Osteoblast (primary cell): ENCODE data around the gene VWDE. TPM values are rescaled to one million over a fixed set of nuclear protein-coding genes. Genes with fewer than 3 reads are reported as not detected.

Source experiments
- DNase-seq: peaks from one replicate; pipeline ENCODE4 v3.0.0; 2011; ENCODE audit warnings: low spot score, mixed read lengths; ENCODE audit not compliant: insufficient read length; ENCODE audit errors: missing footprints
- H2AFZ ChIP-seq: 2 replicates; pipeline ENCODE4 v1.6.0; 2011; ENCODE audit warnings: mild to moderate bottlenecking, low read length
- H3K27ac ChIP-seq: 2 replicates; pipeline ENCODE4 v1.5.1; 2011; ENCODE audit warnings: mild to moderate bottlenecking, low read depth, low read length, moderate library complexity
- H3K27me3 ChIP-seq: 2 replicates; pipeline ENCODE4 v1.6.0; 2012; ENCODE audit warnings: mild to moderate bottlenecking, control low read depth, inconsistent platforms, low read length, moderate library complexity; ENCODE audit not compliant: insufficient read depth
- H3K36me3 ChIP-seq: 2 replicates; pipeline ENCODE4 v1.5.1; 2011; ENCODE audit warnings: mild to moderate bottlenecking, low read length, control low read depth, moderate library complexity; ENCODE audit not compliant: insufficient read depth
- H3K4me1 ChIP-seq: 2 replicates; pipeline ENCODE4 v1.5.1; 2011; ENCODE audit warnings: mild to moderate bottlenecking, low read length, control low read depth, moderate library complexity; ENCODE audit not compliant: insufficient read depth
- H3K4me2 ChIP-seq: 2 replicates; pipeline ENCODE4 v1.6.0; 2011; ENCODE audit warnings: mild to moderate bottlenecking, low read length; ENCODE audit not compliant: insufficient read depth
- H3K4me3 ChIP-seq: fragments of 200-600 bp; sonication (generic); 3 replicates; pipeline ENCODE4 v1.5.1; 2012; ENCODE audit warnings: mild to moderate bottlenecking, low read length, inconsistent platforms; ENCODE audit not compliant: insufficient read depth
- H3K79me2 ChIP-seq: 2 replicates; pipeline ENCODE4 v1.6.0; 2012; ENCODE audit warnings: mild to moderate bottlenecking, low read length, control low read depth, inconsistent platforms; ENCODE audit not compliant: insufficient read depth
- H3K9me3 ChIP-seq: 2 replicates; pipeline ENCODE4 v1.5.1; 2011; ENCODE audit warnings: low read depth, low read length, control low read depth
- H4K20me1 ChIP-seq: 2 replicates; pipeline ENCODE4 v1.6.0; 2012; ENCODE audit warnings: mild to moderate bottlenecking, low read length, control low read depth; ENCODE audit not compliant: insufficient read depth
- total RNA-seq: library from RNA; depleted of rRNA; stranded (reverse); fragments of >200 nt; gene quantifications from 2 replicates; pipeline ENCODE4 v1.2.3, GENCODE V29; 2012
- TF ChIP-seq, protein P1 (sequence below): IDR thresholded peaks from 2 replicates; pipeline ENCODE4 v1.5.1; 2011; ENCODE audit warnings: mild to moderate bottlenecking, low read depth, low read length, moderate library complexity; ENCODE audit errors: extremely low read depth

The VWDE gene
- total RNA-seq, 1 donor = under 0.01 TPM

DNA sequence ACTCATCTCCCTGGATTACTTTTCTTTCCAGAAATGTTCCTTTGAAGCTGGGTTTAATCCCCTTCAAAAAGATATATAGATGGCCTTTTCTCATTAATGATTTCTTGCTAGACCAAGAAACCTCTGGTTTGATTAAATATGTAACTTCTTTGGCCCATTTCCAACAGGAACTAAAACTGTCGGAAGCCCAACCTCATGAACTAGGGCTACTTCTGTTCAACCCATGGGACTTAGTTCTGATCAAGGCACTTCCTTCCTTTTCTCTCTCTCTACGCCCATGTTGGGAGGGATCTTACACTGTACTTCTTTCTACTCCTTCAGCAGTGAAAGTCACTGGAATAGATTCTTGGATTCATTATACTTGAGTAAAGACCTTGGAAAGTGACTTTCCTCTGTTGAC, 109.0 kb downstream of the VWDE start:
- no peak for DNase-seq
- H3K4me3 ChIP-seq = no peak overlapping the region
- H3K4me1 ChIP-seq = no peaks in the 10 kb centered on the region
- no peaks in the 10 kb centered on the region for H3K9me3 ChIP-seq
- no peaks in the 10 kb centered on the region for H3K79me2 ChIP-seq
- no peaks in the 10 kb centered on the region for H3K36me3 ChIP-seq
- H2AFZ ChIP-seq = no peak overlapping the region
- no peaks in the 10 kb centered on the region for H3K27me3 ChIP-seq
- TF ChIP-seq, protein P1, sequence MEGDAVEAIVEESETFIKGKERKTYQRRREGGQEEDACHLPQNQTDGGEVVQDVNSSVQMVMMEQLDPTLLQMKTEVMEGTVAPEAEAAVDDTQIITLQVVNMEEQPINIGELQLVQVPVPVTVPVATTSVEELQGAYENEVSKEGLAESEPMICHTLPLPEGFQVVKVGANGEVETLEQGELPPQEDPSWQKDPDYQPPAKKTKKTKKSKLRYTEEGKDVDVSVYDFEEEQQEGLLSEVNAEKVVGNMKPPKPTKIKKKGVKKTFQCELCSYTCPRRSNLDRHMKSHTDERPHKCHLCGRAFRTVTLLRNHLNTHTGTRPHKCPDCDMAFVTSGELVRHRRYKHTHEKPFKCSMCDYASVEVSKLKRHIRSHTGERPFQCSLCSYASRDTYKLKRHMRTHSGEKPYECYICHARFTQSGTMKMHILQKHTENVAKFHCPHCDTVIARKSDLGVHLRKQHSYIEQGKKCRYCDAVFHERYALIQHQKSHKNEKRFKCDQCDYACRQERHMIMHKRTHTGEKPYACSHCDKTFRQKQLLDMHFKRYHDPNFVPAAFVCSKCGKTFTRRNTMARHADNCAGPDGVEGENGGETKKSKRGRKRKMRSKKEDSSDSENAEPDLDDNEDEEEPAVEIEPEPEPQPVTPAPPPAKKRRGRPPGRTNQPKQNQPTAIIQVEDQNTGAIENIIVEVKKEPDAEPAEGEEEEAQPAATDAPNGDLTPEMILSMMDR = no peak
- H4K20me1 ChIP-seq = no peaks in the 10 kb centered on the region
- H3K4me2 ChIP-seq = no peak overlapping the region
- H3K27ac ChIP-seq = no peak overlapping the region

- TF ChIP-seq, protein P1 = peak; percentile 39
- no peaks in the 10 kb centered on the region for H3K79me2 ChIP-seq
- H2AFZ ChIP-seq = no peak overlapping the region
- H3K4me3 ChIP-seq = no peak overlapping the region
- no peaks in the 10 kb centered on the region for H4K20me1 ChIP-seq
- H3K36me3 ChIP-seq = no peaks in the 10 kb centered on the region
- no peaks in the 10 kb centered on the region for H3K9me3 ChIP-seq
- H3K4me2 ChIP-seq = no peak overlapping the region
- H3K4me1 ChIP-seq = no peaks in the 10 kb centered on the region
- H3K27me3 ChIP-seq = no peaks in the 10 kb centered on the region
- H3K27ac ChIP-seq = no peak overlapping the region
- DNase-seq = no peak
Measured at GRCh38 chr7:12291870-12292269, 111.8 kb downstream of the VWDE start.

- Histone ChIP-seq H3K4me2 (no peak overlapping the region), H3K9me3 (no peaks in the 10 kb centered on the region), H3K4me1 (no peaks in the 10 kb centered on the region), H3K4me3 (no peak overlapping the region), H3K27me3 (no peaks in the 10 kb centered on the region), H3K27ac (no peak overlapping the region), H2AFZ (no peak overlapping the region), H3K79me2 (no peaks in the 10 kb centered on the region), H3K36me3 (no peaks in the 10 kb centered on the region), H4K20me1 (no peaks in the 10 kb centered on the region)
- DNase-seq = no peak
- TF ChIP-seq, protein P1 = no peak
Measured at GRCh38 chr7:12290761-12291160, 112.9 kb downstream of the VWDE start.

DNA sequence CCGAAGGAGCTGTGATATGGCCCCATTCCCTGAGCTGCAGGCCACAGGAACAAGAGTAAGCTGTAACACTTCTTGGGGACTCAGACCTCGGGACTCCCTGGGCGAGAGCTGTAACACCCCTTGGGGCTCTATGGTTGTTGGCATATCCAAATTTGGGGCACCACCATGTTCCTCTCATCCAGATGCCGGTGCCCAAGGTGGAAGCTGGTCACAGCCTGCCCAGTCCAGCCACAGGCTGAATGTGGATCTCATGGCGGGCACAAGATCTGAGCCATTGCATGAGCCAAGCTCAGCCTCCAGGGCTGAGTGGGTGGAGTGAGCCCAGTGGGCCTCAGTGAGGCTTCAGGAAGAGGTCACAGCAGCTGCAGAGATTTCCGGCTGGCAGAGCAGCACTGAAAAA, 113.7 kb downstream of the VWDE start:
- Histone ChIP-seq H3K27me3 (no peaks in the 10 kb centered on the region), H3K4me1 (no peaks in the 10 kb centered on the region), H3K4me2 (no peak overlapping the region), H3K36me3 (no peaks in the 10 kb centered on the region), H3K27ac (no peak overlapping the region), H3K4me3 (no peak overlapping the region), H3K9me3 (no peaks in the 10 kb centered on the region), H3K79me2 (no peaks in the 10 kb centered on the region), H4K20me1 (no peaks in the 10 kb centered on the region), H2AFZ (no peak overlapping the region)
- no peak for DNase-seq
- TF ChIP-seq, protein P1 = no peak
